ENCODE data around the gene ZNF652.
A peak's percentile ranks its signal among the peaks of the same experiment; 100 is the strongest.
"Not testable (repeated sequence)": the region's sequence is repeated elsewhere in the genome, so short reads cannot be mapped to it uniquely, and the experiment has no call there.

Gene ZNF652

GRCh38 chr17:49384951-49385350 is 22.9 kb upstream of the ZNF652 start:
- DNase-seq: no peak

GRCh38 chr17:49383060-49383459 is 21.0 kb upstream of the ZNF652 start:
- DNase-seq: no peak

GRCh38 chr17:49382556-49382955 is 20.5 kb upstream of the ZNF652 start:
- DNase-seq: no peak

- no peak for DNase-seq
These were observed 19.7 kb upstream of the ZNF652 start for GRCh38 chr17:49381793-49382192.

GRCh38 chr17:49381033-49381432 is 19.0 kb upstream of the ZNF652 start:
- no peak for DNase-seq

GRCh38 chr17:49379926-49380325 is 17.9 kb upstream of the ZNF652 start:
- DNase-seq: no peak

- DNase-seq: no peak
These were observed 16.3 kb upstream of the ZNF652 start for GRCh38 chr17:49378311-49378710.

GRCh38 chr17:49375544-49375943 is 13.5 kb upstream of the ZNF652 start:
- DNase-seq: no peak

GRCh38 chr17:49373115-49373514 is 11.1 kb upstream of the ZNF652 start:
- no peak for DNase-seq

- no peak for DNase-seq
These were observed 10.4 kb upstream of the ZNF652 start for GRCh38 chr17:49372425-49372824.

GRCh38 chr17:49370971-49371834 is 9.2 kb upstream of the ZNF652 start:
- peak; percentile 60 for DNase-seq

GRCh38 chr17:49369760-49370159 is 7.7 kb upstream of the ZNF652 start:
- DNase-seq: no peak

- no peak for DNase-seq
These were observed 7.0 kb upstream of the ZNF652 start for GRCh38 chr17:49369089-49369488.

GRCh38 chr17:49365667-49366066 is 3.6 kb upstream of the ZNF652 start:
- DNase-seq: peak; percentile 29

GRCh38 chr17:49365126-49365525 is 3.1 kb upstream of the ZNF652 start:
- not testable (repeated sequence) for DNase-seq

- DNase-seq: no peak
These were observed 2.1 kb upstream of the ZNF652 start for GRCh38 chr17:49364119-49364518.

- DNase-seq: no peak
These were observed 1.2 kb upstream of the ZNF652 start for GRCh38 chr17:49363251-49363650.

GRCh38 chr17:49362723-49363117 is 670 bp upstream of the ZNF652 start:
- DNase-seq: no peak

- DNase-seq: peak; percentile 36
These were observed 735 bp downstream of the ZNF652 start for GRCh38 chr17:49361129-49361901.

GRCh38 chr17:49360796-49361128 is 1.3 kb downstream of the ZNF652 start:
- no peak for DNase-seq

- DNase-seq: no peak
These were observed 1.9 kb downstream of the ZNF652 start for GRCh38 chr17:49359990-49360795.

- DNase-seq: no peak
These were observed 3.3 kb downstream of the ZNF652 start for GRCh38 chr17:49358641-49359247.

GRCh38 chr17:49357516-49357915 is 4.5 kb downstream of the ZNF652 start:
- DNase-seq: no peak

All from DMS79 (cell line).